HepG2 (cell line): ENCODE data around the gene SCUBE1. TPM values are rescaled to one million over a fixed set of nuclear protein-coding genes. Genes with fewer than 3 reads are reported as not detected.

Source experiments
- ATAC-seq: fragments of 200-7000 bp; cut with Tn5 transposase; 3 replicates; pipeline ENCODE4 v1.9.1; 2020; ENCODE audit warnings: mild to moderate bottlenecking, moderate library complexity
- BruUV-seq: library from RNA; stranded (reverse); fragments of 400-500 nt; replicated peaks from 2 replicates; lab custom pipeline; 2021; lab: Mats Ljungman, UMichigan
- CTCF ChIA-PET: fragments of 300-600 bp; formaldehyde crosslinking; extraction: SDS; loops from one replicate; lab custom pipeline; 2021; ENCODE audit warnings: low total read pairs, inconsistent platforms, low intra/inter-chr PET ratio; lab: Yijun Ruan, JAX
- POLR2A ChIA-PET: fragments of 350-600 bp; sonication (Branson Sonifier 250); formaldehyde crosslinking; loops from one replicate; lab custom pipeline; 2020; ENCODE audit warnings: antibody characterized with exemption, inconsistent platforms; lab: Yijun Ruan, JAX
- DNase-seq: peaks from one replicate; pipeline ENCODE4 v3.0.0-alpha.2; 2015; ENCODE audit warnings: low spot score
- FAIRE-seq: peaks from 3 replicates; lab custom pipeline; 2011; peaks lifted over from hg19 to GRCh38; lab: Jason Lieb, UNC
- H2AFZ ChIP-seq: one replicate; pipeline ENCODE4 v1.6.1; 2011; ENCODE audit warnings: low read length, inconsistent platforms
- H3K27ac ChIP-seq: fragments of 300-600 bp; 3 replicates; pipeline ENCODE4 v1.8.0; 2011; ENCODE audit warnings: mixed run types, mild to moderate bottlenecking, mixed read lengths, low read length, inconsistent platforms; ENCODE audit not compliant: insufficient read depth; ENCODE audit errors: extremely low read length
- H3K27me3 ChIP-seq, 2 experiments: fragments of 200-600 bp in 1 of 2; 2 replicates in 1 of 2; 3 replicates in 1 of 2; pipeline versions ENCODE4 v1.6.0 to v1.8.0; 2011; ENCODE audit warnings: low read length in 2 of 2, mild to moderate bottlenecking in 2 of 2, moderate library complexity in 2 of 2, inconsistent platforms in 1 of 2; ENCODE audit not compliant: insufficient read depth in 2 of 2, control insufficient read depth in 1 of 2
- H3K36me3 ChIP-seq, 2 experiments: fragments of 200-600 bp in 1 of 2; replicated peaks in 1 of 2; 2 replicates in 1 of 2; 3 replicates in 1 of 2; pipeline versions ENCODE4 v1.5.1 to v1.8.0; 2011; ENCODE audit warnings: low read length in 2 of 2, inconsistent platforms in 1 of 2; ENCODE audit not compliant: insufficient read depth in 2 of 2, control insufficient read depth in 1 of 2
- H3K4me1 ChIP-seq: 2 replicates; pipeline ENCODE4 v1.5.1; 2012; ENCODE audit warnings: low read length, inconsistent platforms; ENCODE audit not compliant: insufficient read depth
- H3K4me2 ChIP-seq: 2 replicates; pipeline ENCODE4 v1.6.0; 2011; ENCODE audit warnings: low read depth, low read length, inconsistent platforms
- H3K4me3 ChIP-seq, 3 experiments: fragments of 200-600 bp in 1 of 3; sonication (generic), shearing (Covaris generic) in 1 of 3; replicated peaks in 1 of 3; 2 replicates each; pipeline ENCODE4 v1.5.1; 2011 to 2016; ENCODE audit warnings: low read length in 3 of 3, inconsistent platforms in 2 of 3, low read depth in 2 of 3, mild to moderate bottlenecking in 2 of 3, control low read depth in 1 of 3, mixed read lengths in 1 of 3; ENCODE audit not compliant: insufficient read depth in 1 of 3
- H3K79me2 ChIP-seq: one replicate; pipeline ENCODE4 v1.6.1; 2011; ENCODE audit warnings: low read length, inconsistent platforms; ENCODE audit not compliant: insufficient read depth
- H3K9ac ChIP-seq: 2 replicates; pipeline ENCODE4 v1.6.0; 2011; ENCODE audit warnings: mild to moderate bottlenecking, low read depth, low read length, inconsistent platforms; ENCODE audit not compliant: insufficient read depth
- H3K9me3 ChIP-seq: 2 replicates; pipeline ENCODE4 v1.5.1; 2012; ENCODE audit warnings: mild to moderate bottlenecking, low read length
- H4K20me1 ChIP-seq: 2 replicates; pipeline ENCODE4 v1.6.0; 2011; ENCODE audit warnings: inconsistent platforms, mild to moderate bottlenecking, low read length, moderate library complexity; ENCODE audit not compliant: insufficient read depth
- FOXA1 ChIP-seq, 2 experiments: fragments of 450-650 bp in 1 of 2; sonication (generic) in 1 of 2; formaldehyde crosslinking in 1 of 2; IDR thresholded peaks; 2 replicates each; pipeline versions ENCODE4 v1.4.0 to v1.6.1; 2016 to 2020; ENCODE audit warnings: missing genetic modification reagents in 1 of 2
- NFYB ChIP-seq: sonication (generic); formaldehyde crosslinking; IDR thresholded peaks from 2 replicates; pipeline ENCODE4 v1.4.0; 2020; ENCODE audit warnings: missing genetic modification reagents
- PBX3 ChIP-seq: sonication (generic); formaldehyde crosslinking; IDR thresholded peaks from 2 replicates; pipeline ENCODE4 v1.8.1; 2023; ENCODE audit warnings: missing genetic modification reagents, inconsistent platforms, borderline replicate concordance
- ZHX1 ChIP-seq: sonication (generic); formaldehyde crosslinking; IDR thresholded peaks from 2 replicates; pipeline ENCODE4 v1.8.1; 2022; ENCODE audit warnings: low read depth, mild to moderate bottlenecking, missing genetic modification reagents
- ZNF318 ChIP-seq: sonication (generic); formaldehyde crosslinking; IDR thresholded peaks from 2 replicates; pipeline ENCODE4 v1.4.0; 2020; ENCODE audit warnings: mild to moderate bottlenecking, missing genetic modification reagents
- ZNF441 ChIP-seq: sonication (generic); formaldehyde crosslinking; IDR thresholded peaks from 2 replicates; pipeline ENCODE4 v1.7.0; 2021; ENCODE audit warnings: missing genetic modification reagents, borderline replicate concordance
- WGBS: methylation state at CpG from one replicate; pipeline ENCODE4 v1.1.6; 2017; ENCODE audit warnings: low lambda C conversion rate; 5-methylcytosine and 5-hydroxymethylcytosine counted together
- in situ Hi-C: cut with HindIII; loops from 2 replicates; pipeline ENCODE4 v1.10.0; 2017; ENCODE audit warnings: low pct_unique_long_range_greater_than_20kb; ENCODE audit not compliant: extremely low pct_ligation_motif_present
- intact Hi-C: fragments of 100-400 bp; cut with micrococcal nuclease; formaldehyde crosslinking; loops from one replicate; pipeline ENCODE4 v1.10.0; 2022; ENCODE audit not compliant: unreplicated experiment
- polyA plus RNA-seq, 8 experiments: library from polyadenylated mRNA; depleted of rRNA in 3 of 8; stranded (reverse) in 7 of 8; unstranded in 1 of 8; fragments of >200 nt; fragmentation: Illumina TruSeq in 4 of 8; extraction: Trizol in 4 of 8; gene quantifications; 2 replicates each; pipeline versions ENCODE4 v1.2.1 to v1.2.3, GENCODE V29; 2011 to 2016; ENCODE audit warnings: low read depth in 4 of 8, missing spikeins in 1 of 8, mixed read lengths in 1 of 8; ENCODE audit not compliant: insufficient read depth in 1 of 8
- total RNA-seq, 5 experiments: library from RNA; depleted of rRNA; stranded (reverse); fragments of >200 nt; fragmentation: Illumina TruSeq; extraction: Trizol; gene quantifications; 2 replicates each; pipeline ENCODE4 v1.2.3, GENCODE V29; 2016; ENCODE audit warnings: low read depth in 1 of 5

The SCUBE1 gene
- total and polyA plus RNA-seq, 2 of the 13 experiments (the other 11 are each of a cell fraction or from before 2014, with no cell fraction given) = under 0.01 to 0.05 TPM

GRCh38 chr22:43205748-43206508, 137.2 kb downstream of the SCUBE1 start:
- no TSS peak for BruUV-seq
- H2AFZ ChIP-seq = no peak overlapping the region
- DNase-seq (no peak), FAIRE-seq (no peak), ATAC-seq (no peak)
- peaks cover 7 to 54% of the 10 kb centered on the region in 2 experiments for H3K27me3 ChIP-seq
- no peak overlapping the region for H3K27ac ChIP-seq
- no peak overlapping the region for H3K4me3 ChIP-seq
- in situ Hi-C loops = no loop called here
- WGBS = 67% methylated on average over 5 of the region's 5 CpGs
- H3K9me3 ChIP-seq = no peaks in the 10 kb centered on the region
- no peaks in the 10 kb centered on the region for H4K20me1 ChIP-seq
- H3K4me2 ChIP-seq = no peak overlapping the region
- H3K9ac ChIP-seq = no peak overlapping the region
- ChIA-PET POLR2A (no interaction called here), CTCF (no interaction called here)
- intact Hi-C loops = no loop called here
- H3K4me1 ChIP-seq = peaks cover 16% of the 10 kb centered on the region
- no peaks in the 10 kb centered on the region for H3K36me3 ChIP-seq
- H3K79me2 ChIP-seq = no peaks in the 10 kb centered on the region
- TF ChIP-seq ZHX1 (CRISPR knock-in tag) = no peak
- TF ChIP-seq ZNF318 (CRISPR knock-in tag) = no peak
- TF ChIP-seq PBX3 (CRISPR knock-in tag) = no peak
- TF ChIP-seq ZNF441 (CRISPR knock-in tag) = no peak
- TF ChIP-seq FOXA1 (IDR thresholded peaks at IDR 0.05) = no peak
- TF ChIP-seq FOXA1 (CRISPR knock-in tag; IDR thresholded peaks at IDR 0.05) = no peak
- no peak for TF ChIP-seq NFYB
